Ishikawa (cell line): ENCODE results near the gene TMEM120A.

Experiments used
- CEBPB ChIP-seq: IDR thresholded peaks from 2 replicates; pipeline ENCODE4 v1.6.1; 2012
- CREB1 ChIP-seq: IDR thresholded peaks from 2 replicates; pipeline ENCODE4 v1.6.1; 2012; ENCODE audit warnings: low read depth
- EGR1 ChIP-seq: IDR thresholded peaks from 2 replicates; pipeline ENCODE4 v1.6.1; 2012
- EP300 ChIP-seq: IDR thresholded peaks from 2 replicates; pipeline ENCODE4 v1.6.1; 2012; ENCODE audit warnings: borderline replicate concordance
- FOXM1 ChIP-seq: IDR thresholded peaks from 2 replicates; pipeline ENCODE4 v1.6.1; 2012; ENCODE audit warnings: low read depth, borderline replicate concordance
- NFIC ChIP-seq: IDR thresholded peaks from 2 replicates; pipeline ENCODE4 v1.6.1; 2012
- RAD21 ChIP-seq: IDR thresholded peaks from 2 replicates; pipeline ENCODE4 v1.6.1; 2012; ENCODE audit warnings: low read depth
- REST ChIP-seq: IDR thresholded peaks from 2 replicates; pipeline ENCODE4 v1.6.1; 2012; ENCODE audit warnings: low read depth, mild to moderate bottlenecking
- TAF1 ChIP-seq: IDR thresholded peaks from 2 replicates; pipeline ENCODE4 v1.6.1; 2012; ENCODE audit warnings: low read depth, mild to moderate bottlenecking
- TEAD4 ChIP-seq: IDR thresholded peaks from 2 replicates; pipeline ENCODE4 v1.6.1; 2012
- YY1 ChIP-seq: IDR thresholded peaks from 2 replicates; pipeline ENCODE4 v1.6.1; 2012; ENCODE audit warnings: low read depth
- ZBTB7A ChIP-seq: IDR thresholded peaks from 2 replicates; pipeline ENCODE4 v1.6.1; 2012; ENCODE audit warnings: low read depth
- TF ChIP-seq, protein P1 (sequence below): IDR thresholded peaks from 2 replicates; pipeline ENCODE4 v1.6.1; 2012

DNA sequence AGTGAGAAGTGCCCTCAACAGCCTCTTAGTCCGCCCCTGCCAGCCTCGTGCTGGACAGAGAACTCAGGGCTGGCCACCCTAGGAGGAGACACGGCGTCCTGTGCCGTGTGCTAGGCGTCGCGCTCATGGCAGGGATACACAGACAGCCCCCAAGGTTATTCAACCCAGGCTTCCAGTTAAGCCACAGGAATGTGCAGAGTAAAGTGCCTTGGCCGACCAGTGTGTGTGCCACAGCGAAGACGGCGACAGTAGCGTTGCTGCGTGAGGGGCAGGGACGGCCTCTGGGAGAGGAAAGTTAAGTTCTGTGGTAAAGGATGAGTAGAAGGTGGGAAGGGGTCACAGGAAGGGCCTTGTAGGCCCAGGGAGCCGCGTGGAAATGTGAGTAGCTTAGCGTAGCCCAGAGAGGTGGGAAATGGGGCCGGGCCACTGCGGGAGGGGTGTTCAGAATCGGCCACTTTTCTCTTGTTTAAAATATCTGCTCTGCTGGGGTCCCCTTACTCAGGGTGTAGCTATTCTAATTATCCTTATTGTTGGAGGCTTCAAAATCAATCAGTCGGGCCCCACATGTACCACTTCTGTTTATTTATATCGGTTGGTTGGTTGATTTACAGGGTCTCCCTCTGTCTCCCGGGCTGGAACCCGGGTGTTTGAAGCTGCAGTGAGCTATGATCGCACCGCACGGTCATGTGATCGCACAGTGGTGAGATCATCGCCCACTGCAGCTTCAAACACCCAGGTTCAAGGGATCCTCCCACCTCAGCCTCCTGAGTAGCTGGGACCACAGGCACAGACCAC lies 24.5 kb downstream of the TMEM120A start:
- TF ChIP-seq EGR1 (no peak), TAF1 (no peak), ZBTB7A (no peak), FOXM1 (no peak), CEBPB (no peak), YY1 (no peak), TEAD4 (no peak), RAD21 (no peak), CREB1 (no peak), REST (no peak), EP300 (no peak), NFIC (no peak)
- TF ChIP-seq, protein P1, sequence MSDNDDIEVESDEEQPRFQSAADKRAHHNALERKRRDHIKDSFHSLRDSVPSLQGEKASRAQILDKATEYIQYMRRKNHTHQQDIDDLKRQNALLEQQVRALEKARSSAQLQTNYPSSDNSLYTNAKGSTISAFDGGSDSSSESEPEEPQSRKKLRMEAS: no peak
